Ascending aorta (tissue), 2 donors: ENCODE data around the gene EML5. TPM values are rescaled to one million over a fixed set of nuclear protein-coding genes. Genes with fewer than 3 reads are reported as not detected.

Experiments used
- DNase-seq, 2 donors: peaks; one replicate each; pipeline ENCODE4 v3.0.0-alpha.2; 2019; ENCODE audit warnings: low spot score in 2 of 2
- H3K27ac ChIP-seq, 2 donors: fragments of 200-600 bp; sonication (generic); one replicate each; pipeline ENCODE4 v1.5.1; 2016 to 2017; ENCODE audit warnings: mild to moderate bottlenecking in 1 of 2
- H3K27me3 ChIP-seq: fragments of 200-600 bp; sonication (generic); one replicate; pipeline ENCODE4 v1.5.1; 2017
- H3K36me3 ChIP-seq, 2 donors: fragments of 200-600 bp; sonication (generic); one replicate each; pipeline ENCODE4 v1.5.1; 2016
- H3K4me1 ChIP-seq, 2 donors: fragments of 200-600 bp; sonication (generic); one replicate each; pipeline ENCODE4 v1.5.1; 2016 to 2017; ENCODE audit warnings: mild to moderate bottlenecking in 1 of 2
- H3K4me3 ChIP-seq, 2 donors: fragments of 200-600 bp; sonication (generic); one replicate each; pipeline ENCODE4 v1.5.1; 2016 to 2017; ENCODE audit warnings: mild to moderate bottlenecking in 1 of 2
- H3K9me3 ChIP-seq, 2 donors: fragments of 200-600 bp; sonication (generic); one replicate each; pipeline ENCODE4 v1.5.1; 2016
- CTCF ChIP-seq, 3 experiments: fragments of 200-600 bp in 2 of 3; fragments of 450-650 bp in 1 of 3; sonication (generic) in 2 of 3; IDR thresholded peaks; one replicate each; pipeline ENCODE4 v1.5.1; 2016 to 2019; ENCODE audit warnings: antibody characterized with exemption in 3 of 3, mild to moderate bottlenecking in 1 of 3, moderate library complexity in 1 of 3
- intact Hi-C: fragments of 100-400 bp; cut with DNase I; formaldehyde crosslinking; loops from one replicate; pipeline ENCODE4 v1.15.1; 2023
- total RNA-seq: library from RNA; depleted of rRNA; stranded (reverse); fragments of >200 nt; gene quantifications from one replicate; pipeline ENCODE4 v1.1.0, GENCODE V29; 2016

The EML5 gene
- total RNA-seq, 1 donor from 2014 or later = 0.21 TPM

- no peak overlapping the region for H3K4me3 ChIP-seq
- H3K27me3 ChIP-seq = no peaks in the 10 kb centered on the region
- H3K4me1 ChIP-seq = no peaks in the 10 kb centered on the region
- no peaks in the 10 kb centered on the region for H3K36me3 ChIP-seq
- no peak for DNase-seq
- H3K9me3 ChIP-seq = no peaks in the 10 kb centered on the region
- no peak for TF ChIP-seq CTCF (IDR thresholded peaks at IDR 0.05)
- intact Hi-C loops = no loop called here
- no peak overlapping the region for H3K27ac ChIP-seq
Measured at GRCh38 chr14:88688386-88688785, 104.4 kb downstream of the EML5 start.

GRCh38 chr14:88683119-88683518 lies 109.6 kb downstream of the EML5 start:
- H3K27me3 ChIP-seq = no peaks in the 10 kb centered on the region
- H3K4me1 ChIP-seq = no peaks in the 10 kb centered on the region
- intact Hi-C loops = no loop called here
- no peak overlapping the region for H3K4me3 ChIP-seq
- TF ChIP-seq CTCF (IDR thresholded peaks at IDR 0.05) = no peak
- H3K9me3 ChIP-seq = no peaks in the 10 kb centered on the region
- DNase-seq = no peak
- H3K36me3 ChIP-seq = no peaks in the 10 kb centered on the region
- H3K27ac ChIP-seq = no peak overlapping the region

- no peak for DNase-seq
- H3K4me1 ChIP-seq = no peaks in the 10 kb centered on the region
- intact Hi-C loops = no loop called here
- no peak for TF ChIP-seq CTCF (IDR thresholded peaks at IDR 0.05)
- H3K4me3 ChIP-seq = no peak overlapping the region
- no peaks in the 10 kb centered on the region for H3K9me3 ChIP-seq
- no peaks in the 10 kb centered on the region for H3K36me3 ChIP-seq
- H3K27ac ChIP-seq = no peak overlapping the region
- H3K27me3 ChIP-seq = no peaks in the 10 kb centered on the region
Measured at GRCh38 chr14:88682495-88683114, 110.1 kb downstream of the EML5 start.

GRCh38 chr14:88681755-88682494 lies 110.8 kb downstream of the EML5 start:
- no peaks in the 10 kb centered on the region for H3K36me3 ChIP-seq
- no peak overlapping the region for H3K27ac ChIP-seq
- H3K4me1 ChIP-seq = no peaks in the 10 kb centered on the region
- H3K9me3 ChIP-seq = no peaks in the 10 kb centered on the region
- H3K27me3 ChIP-seq = no peaks in the 10 kb centered on the region
- no peak for DNase-seq
- H3K4me3 ChIP-seq = no peak overlapping the region
- no peak for TF ChIP-seq CTCF (IDR thresholded peaks at IDR 0.05)
- intact Hi-C loops = no loop called here

GRCh38 chr14:88669346-88669745 lies 123.4 kb downstream of the EML5 start:
- DNase-seq = no peak

More at GRCh38 chr14:88669346-88669745, 123.4 kb downstream of the EML5 start:
- H3K27me3 ChIP-seq = no peaks in the 10 kb centered on the region
- no peak overlapping the region for H3K4me3 ChIP-seq
- no peaks in the 10 kb centered on the region for H3K36me3 ChIP-seq
- no peaks in the 10 kb centered on the region for H3K4me1 ChIP-seq
- H3K9me3 ChIP-seq = no peaks in the 10 kb centered on the region
- H3K27ac ChIP-seq = no peak overlapping the region
- intact Hi-C loops = no loop called here
- no peak for TF ChIP-seq CTCF (IDR thresholded peaks at IDR 0.05)
